ENCODE measurements around the gene SLC4A4.

SLC4A4 gene

GRCh38 chr4:71415491-71415890 lies 76.7 kb downstream of the SLC4A4 start:
- no peak overlapping the region for H3K4me3 Mint-ChIP-seq
- no peaks in the 10 kb centered on the region for H3K4me1 Mint-ChIP-seq (ENCODE audit: low read depth)
- H3K9me3 Mint-ChIP-seq = no peaks in the 10 kb centered on the region
- H3K27me3 Mint-ChIP-seq = no peaks in the 10 kb centered on the region
- H3K27ac Mint-ChIP-seq = no peak overlapping the region
- no peaks in the 10 kb centered on the region for H3K36me3 Mint-ChIP-seq (ENCODE audit: low read depth)

- Mint-ChIP-seq H3K27me3 (no peaks in the 10 kb centered on the region), H3K27ac (no peak overlapping the region), H3K9me3 (no peaks in the 10 kb centered on the region), H3K4me3 (no peak overlapping the region), H3K4me1 (ENCODE audit: low read depth) (no peaks in the 10 kb centered on the region), H3K36me3 (ENCODE audit: low read depth) (no peaks in the 10 kb centered on the region)
Measured at GRCh38 chr4:71417150-71417549, 78.3 kb downstream of the SLC4A4 start.

GRCh38 chr4:71426381-71427042 lies 87.7 kb downstream of the SLC4A4 start:
- Mint-ChIP-seq H3K4me1 (ENCODE audit: low read depth) (no peaks in the 10 kb centered on the region), H3K27me3 (peaks cover 12% of the 10 kb centered on the region), H3K9me3 (peaks cover 6% of the 10 kb centered on the region)

GRCh38 chr4:71429106-71429505 lies 90.3 kb downstream of the SLC4A4 start:
- peaks cover 6% of the 10 kb centered on the region for H3K9me3 Mint-ChIP-seq

More at GRCh38 chr4:71426381-71427042, 87.7 kb downstream of the SLC4A4 start:
- H3K27ac Mint-ChIP-seq = no peak overlapping the region
- no peaks in the 10 kb centered on the region for H3K36me3 Mint-ChIP-seq (ENCODE audit: low read depth)
- H3K4me3 Mint-ChIP-seq = no peak overlapping the region

GRCh38 chr4:71429962-71430361 lies 91.1 kb downstream of the SLC4A4 start:
- Mint-ChIP-seq H3K9me3 (peaks cover 6% of the 10 kb centered on the region), H3K4me1 (ENCODE audit: low read depth) (no peaks in the 10 kb centered on the region), H3K27ac (no peak overlapping the region), H3K4me3 (no peak overlapping the region), H3K27me3 (peaks cover 12% of the 10 kb centered on the region), H3K36me3 (ENCODE audit: low read depth) (no peaks in the 10 kb centered on the region)

More at GRCh38 chr4:71429106-71429505, 90.3 kb downstream of the SLC4A4 start:
- Mint-ChIP-seq H3K4me1 (ENCODE audit: low read depth) (no peaks in the 10 kb centered on the region), H3K4me3 (no peak overlapping the region), H3K27ac (no peak overlapping the region), H3K36me3 (ENCODE audit: low read depth) (no peaks in the 10 kb centered on the region), H3K27me3 (peaks cover 12% of the 10 kb centered on the region)

- Mint-ChIP-seq H3K36me3 (ENCODE audit: low read depth) (no peaks in the 10 kb centered on the region), H3K4me1 (ENCODE audit: low read depth) (no peaks in the 10 kb centered on the region), H3K27ac (no peak overlapping the region), H3K4me3 (no peak overlapping the region), H3K27me3 (peaks cover 12% of the 10 kb centered on the region), H3K9me3 (peaks cover 1% of the 10 kb centered on the region)
Measured at GRCh38 chr4:71430609-71431008, 91.8 kb downstream of the SLC4A4 start.

- no peaks in the 10 kb centered on the region for H3K9me3 Mint-ChIP-seq
- H3K36me3 Mint-ChIP-seq (ENCODE audit: low read depth) = no peaks in the 10 kb centered on the region
- H3K27ac Mint-ChIP-seq = no peak overlapping the region
- no peak overlapping the region for H3K4me3 Mint-ChIP-seq
- no peaks in the 10 kb centered on the region for H3K4me1 Mint-ChIP-seq (ENCODE audit: low read depth)
- no peaks in the 10 kb centered on the region for H3K27me3 Mint-ChIP-seq
Measured at GRCh38 chr4:71440612-71441011, 101.8 kb downstream of the SLC4A4 start.

- H3K9me3 Mint-ChIP-seq = no peaks in the 10 kb centered on the region
Measured at GRCh38 chr4:71441186-71442169, 102.7 kb downstream of the SLC4A4 start.

GRCh38 chr4:71442336-71442735 lies 103.5 kb downstream of the SLC4A4 start:
- H3K4me1 Mint-ChIP-seq (ENCODE audit: low read depth) = no peaks in the 10 kb centered on the region
- no peak overlapping the region for H3K27ac Mint-ChIP-seq
- no peaks in the 10 kb centered on the region for H3K9me3 Mint-ChIP-seq
- no peaks in the 10 kb centered on the region for H3K36me3 Mint-ChIP-seq (ENCODE audit: low read depth)
- H3K4me3 Mint-ChIP-seq = no peak overlapping the region
- no peaks in the 10 kb centered on the region for H3K27me3 Mint-ChIP-seq

More at GRCh38 chr4:71441186-71442169, 102.7 kb downstream of the SLC4A4 start:
- Mint-ChIP-seq H3K4me1 (ENCODE audit: low read depth) (no peaks in the 10 kb centered on the region), H3K4me3 (no peak overlapping the region), H3K36me3 (ENCODE audit: low read depth) (no peaks in the 10 kb centered on the region), H3K27ac (no peak overlapping the region), H3K27me3 (no peaks in the 10 kb centered on the region)

GRCh38 chr4:71444395-71444794 lies 105.6 kb downstream of the SLC4A4 start:
- Mint-ChIP-seq H3K9me3 (no peaks in the 10 kb centered on the region), H3K4me3 (no peak overlapping the region), H3K27me3 (no peaks in the 10 kb centered on the region), H3K4me1 (ENCODE audit: low read depth) (no peaks in the 10 kb centered on the region), H3K27ac (no peak overlapping the region), H3K36me3 (ENCODE audit: low read depth) (no peaks in the 10 kb centered on the region)

GRCh38 chr4:71445811-71446210 lies 107.0 kb downstream of the SLC4A4 start:
- H3K27me3 Mint-ChIP-seq = no peaks in the 10 kb centered on the region
- H3K27ac Mint-ChIP-seq = no peak overlapping the region
- no peaks in the 10 kb centered on the region for H3K4me1 Mint-ChIP-seq (ENCODE audit: low read depth)
- H3K4me3 Mint-ChIP-seq = no peak overlapping the region
- no peaks in the 10 kb centered on the region for H3K9me3 Mint-ChIP-seq
- H3K36me3 Mint-ChIP-seq (ENCODE audit: low read depth) = no peaks in the 10 kb centered on the region

GRCh38 chr4:71446479-71447081 lies 107.8 kb downstream of the SLC4A4 start:
- Mint-ChIP-seq H3K27me3 (no peaks in the 10 kb centered on the region), H3K27ac (no peak overlapping the region), H3K36me3 (ENCODE audit: low read depth) (no peaks in the 10 kb centered on the region), H3K4me1 (ENCODE audit: low read depth) (no peaks in the 10 kb centered on the region), H3K4me3 (no peak overlapping the region), H3K9me3 (no peaks in the 10 kb centered on the region)

GRCh38 chr4:71449040-71449439 lies 110.2 kb downstream of the SLC4A4 start:
- H3K27me3 Mint-ChIP-seq = no peaks in the 10 kb centered on the region
- H3K4me3 Mint-ChIP-seq = no peak overlapping the region
- H3K4me1 Mint-ChIP-seq (ENCODE audit: low read depth) = no peaks in the 10 kb centered on the region
- no peaks in the 10 kb centered on the region for H3K9me3 Mint-ChIP-seq
- H3K36me3 Mint-ChIP-seq (ENCODE audit: low read depth) = no peaks in the 10 kb centered on the region
- no peak overlapping the region for H3K27ac Mint-ChIP-seq

- Mint-ChIP-seq H3K27me3 (no peaks in the 10 kb centered on the region), H3K4me3 (no peak overlapping the region), H3K36me3 (ENCODE audit: low read depth) (no peaks in the 10 kb centered on the region), H3K9me3 (no peaks in the 10 kb centered on the region), H3K4me1 (ENCODE audit: low read depth) (no peaks in the 10 kb centered on the region), H3K27ac (no peak overlapping the region)
Measured at GRCh38 chr4:71449878-71450277, 111.1 kb downstream of the SLC4A4 start.

GRCh38 chr4:71453531-71453930 lies 114.7 kb downstream of the SLC4A4 start:
- Mint-ChIP-seq H3K36me3 (ENCODE audit: low read depth) (no peaks in the 10 kb centered on the region), H3K27me3 (no peaks in the 10 kb centered on the region), H3K9me3 (no peaks in the 10 kb centered on the region), H3K27ac (no peak overlapping the region), H3K4me1 (ENCODE audit: low read depth) (no peaks in the 10 kb centered on the region), H3K4me3 (no peak overlapping the region)
